Epithelial cell of esophagus (primary cell): ENCODE results near the gene COL8A1.

Source experiments
- DNase-seq: peaks from one replicate; pipeline ENCODE4 v3.0.0; 2010; ENCODE audit warnings: low read depth
- H3K4me3 ChIP-seq: 2 replicates; pipeline ENCODE4 v1.5.1; 2011; ENCODE audit warnings: mild to moderate bottlenecking, low read length, control low read depth
- CTCF ChIP-seq: IDR thresholded peaks from 2 replicates; pipeline ENCODE4 v1.5.1; 2011; ENCODE audit warnings: low read depth, mild to moderate bottlenecking, low read length, control low read depth, inconsistent platforms; ENCODE audit not compliant: insufficient read depth; ENCODE audit errors: missing control alignments

The COL8A1 gene

DNA sequence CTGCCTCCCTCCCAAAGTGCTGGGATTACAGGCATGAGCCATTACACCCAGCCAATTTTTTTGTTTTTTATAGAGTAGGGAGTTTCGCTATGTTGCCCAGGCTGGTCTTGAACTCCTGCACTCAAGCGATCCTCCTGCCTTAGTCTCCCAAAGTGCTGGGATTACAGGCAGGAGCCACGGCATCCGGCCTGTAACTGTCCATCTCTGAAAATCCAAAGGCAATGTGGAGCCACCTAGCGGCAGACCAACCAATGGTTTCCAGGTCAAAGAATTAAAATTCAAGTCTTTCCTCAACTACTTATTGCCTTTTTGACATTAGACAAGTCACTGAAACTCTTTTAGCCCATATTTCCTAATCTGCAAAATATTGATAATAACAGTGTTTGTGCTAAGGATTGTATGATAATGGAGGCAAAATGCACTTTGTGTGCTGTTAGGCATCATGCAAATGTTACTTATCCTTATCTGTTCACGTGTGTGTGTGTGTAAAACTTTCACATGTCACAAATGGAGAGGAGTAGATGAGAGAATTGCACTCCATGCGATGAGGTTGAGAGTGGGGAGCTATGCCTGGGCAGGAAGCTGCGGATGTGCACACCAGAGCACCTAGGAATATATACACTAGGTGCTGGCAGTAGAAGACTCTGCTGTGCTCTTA, 48.7 kb downstream of the COL8A1 start:
- peak; percentile 78 for TF ChIP-seq CTCF
- no peak overlapping the region for H3K4me3 ChIP-seq
- peak; percentile 72 for DNase-seq

- TF ChIP-seq CTCF = no peak
- no peak for DNase-seq
- H3K4me3 ChIP-seq = no peak overlapping the region
Observed at GRCh38 chr3:99690761-99691369, 52.5 kb downstream of the COL8A1 start.

DNA sequence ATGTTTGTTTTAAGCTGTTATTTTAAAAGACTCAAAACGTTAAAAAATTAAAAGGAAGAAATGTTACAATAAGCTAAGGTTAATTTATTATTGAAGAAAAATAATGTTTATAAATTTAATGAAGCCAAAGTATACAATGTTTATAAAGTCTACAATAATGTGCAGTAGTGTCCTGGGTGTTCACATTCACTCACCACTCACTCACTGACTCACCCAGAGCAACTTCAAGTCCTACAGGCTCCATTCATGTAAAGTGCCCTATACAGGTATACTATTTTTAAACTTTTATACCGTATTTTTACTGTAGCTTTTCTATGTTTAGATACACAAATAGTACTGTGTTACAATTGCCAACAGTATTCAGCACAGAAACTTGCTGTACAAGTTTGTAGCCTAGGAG, 55.2 kb downstream of the COL8A1 start:
- no peak for TF ChIP-seq CTCF
- H3K4me3 ChIP-seq = no peak overlapping the region
- peak; percentile 12 for DNase-seq

DNA sequence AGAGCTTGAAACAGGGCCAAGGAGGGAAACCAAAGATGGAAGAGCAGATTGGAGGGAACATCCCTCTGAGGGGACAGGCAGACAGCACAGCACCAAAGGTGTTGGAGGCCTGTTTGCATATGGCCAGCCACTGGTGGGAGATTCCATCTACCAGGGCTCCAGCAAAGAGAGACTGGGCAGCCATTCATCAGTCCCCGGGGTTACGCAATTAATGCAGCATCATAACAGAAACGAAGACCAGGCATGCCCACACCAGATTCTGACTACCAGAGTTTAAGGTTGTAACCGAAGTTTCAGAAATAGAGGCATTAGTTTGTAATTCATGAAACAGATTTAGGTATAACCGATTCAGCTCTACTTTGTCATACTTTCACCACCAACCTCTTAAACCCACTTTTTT, 58.1 kb downstream of the COL8A1 start:
- no peak for DNase-seq
- H3K4me3 ChIP-seq = no peak overlapping the region
- no peak for TF ChIP-seq CTCF

GRCh38 chr3:99697250-99697649, 58.9 kb downstream of the COL8A1 start:
- no peak for DNase-seq
- no peak for TF ChIP-seq CTCF
- no peak overlapping the region for H3K4me3 ChIP-seq

- no peak overlapping the region for H3K4me3 ChIP-seq
- no peak for TF ChIP-seq CTCF
- no peak for DNase-seq
Observed at GRCh38 chr3:99698932-99699331, 60.5 kb downstream of the COL8A1 start.

- no peak for TF ChIP-seq CTCF
- peak; percentile 43 for DNase-seq
- no peak overlapping the region for H3K4me3 ChIP-seq
Observed at GRCh38 chr3:99699841-99700240, 61.4 kb downstream of the COL8A1 start.
